DOHH2 (cell line): ENCODE measurements around the gene ING1.

Experiments used
- H3F3A ChIP-seq: fragments of 200-600 bp; sonication (generic), shearing (Covaris generic); 2 replicates; pipeline ENCODE4 v1.6.0; 2016; ENCODE audit warnings: antibody characterized with exemption, mild to moderate bottlenecking; ENCODE audit not compliant: control insufficient read depth, insufficient read depth
- H3K27ac ChIP-seq: fragments of 200-600 bp; sonication (generic); 2 replicates; pipeline ENCODE4 v1.5.1; 2014; ENCODE audit warnings: low read depth, mild to moderate bottlenecking, low read length, moderate library complexity
- H3K27me3 ChIP-seq: fragments of 200-600 bp; sonication (generic); 2 replicates; pipeline ENCODE4 v1.6.1; 2014; ENCODE audit warnings: mild to moderate bottlenecking, low read length, mixed read lengths; ENCODE audit not compliant: control insufficient read depth
- H3K36me3 ChIP-seq: fragments of 200-600 bp; sonication (generic); 2 replicates; pipeline ENCODE4 v1.6.1; 2014; ENCODE audit warnings: mild to moderate bottlenecking, low read length, moderate library complexity, mixed read lengths; ENCODE audit not compliant: control insufficient read depth
- H3K4me1 ChIP-seq: fragments of 200-600 bp; sonication (generic); 2 replicates; pipeline ENCODE4 v1.6.1; 2014; ENCODE audit warnings: mild to moderate bottlenecking, low read length, mixed read lengths; ENCODE audit not compliant: control insufficient read depth
- H3K4me2 ChIP-seq: fragments of 200-600 bp; sonication (generic); 2 replicates; pipeline ENCODE4 v1.6.0; 2014; ENCODE audit warnings: mild to moderate bottlenecking, low read length, moderate library complexity
- H3K4me3 ChIP-seq: fragments of 200-600 bp; sonication (generic); 2 replicates; pipeline ENCODE4 v1.5.1; 2014; ENCODE audit warnings: mild to moderate bottlenecking, low read length, mixed read lengths
- H3K79me2 ChIP-seq: fragments of 200-600 bp; sonication (generic); 2 replicates; pipeline ENCODE4 v1.6.1; 2014; ENCODE audit warnings: mild to moderate bottlenecking, low read length, mixed read lengths; ENCODE audit not compliant: control insufficient read depth
- H3K9me2 ChIP-seq: fragments of 200-600 bp; sonication (generic); replicated peaks from 2 replicates; pipeline ENCODE4 v1.6.1; 2014; ENCODE audit warnings: mild to moderate bottlenecking, low read length, mixed read lengths; ENCODE audit not compliant: control insufficient read depth
- H3K9me3 ChIP-seq: fragments of 200-600 bp; sonication (generic); 2 replicates; pipeline ENCODE4 v1.6.1; 2014; ENCODE audit warnings: antibody characterized with exemption, low read length, mixed read lengths; ENCODE audit not compliant: control insufficient read depth, insufficient read depth
- H4K20me1 ChIP-seq: fragments of 200-600 bp; sonication (generic); 2 replicates; pipeline ENCODE4 v1.6.0; 2014; ENCODE audit warnings: low read depth, mild to moderate bottlenecking, antibody characterized with exemption, low read length, moderate library complexity; ENCODE audit not compliant: control insufficient read depth, insufficient read depth
- CTCF ChIP-seq: fragments of 200-600 bp; sonication (generic); IDR thresholded peaks from one replicate; pipeline ENCODE4 v1.5.1; 2014; ENCODE audit warnings: antibody characterized with exemption, mild to moderate bottlenecking, low read depth, low read length; ENCODE audit not compliant: poor library complexity, severe bottlenecking
- EZH2phosphoT487 ChIP-seq: fragments of 200-600 bp; sonication (generic); IDR thresholded peaks from 2 replicates; pipeline ENCODE4 v1.6.1; 2017; ENCODE audit warnings: borderline replicate concordance, mild to moderate bottlenecking, antibody characterized with exemption, low read length, moderate library complexity, mixed read lengths

The ING1 gene

GRCh38 chr13:110766671-110767430 lies 53.4 kb downstream of the ING1 start:
- Histone ChIP-seq H3F3A (no peaks in the 10 kb centered on the region), H3K79me2 (no peaks in the 10 kb centered on the region), H3K4me2 (no peak overlapping the region), H3K4me1 (no peaks in the 10 kb centered on the region), H3K27me3 (no peaks in the 10 kb centered on the region), H3K27ac (no peak overlapping the region), H3K36me3 (no peaks in the 10 kb centered on the region), H4K20me1 (no peaks in the 10 kb centered on the region), H3K4me3 (no peak overlapping the region), H3K9me3 (no peaks in the 10 kb centered on the region), H3K9me2 (no peaks in the 10 kb centered on the region)
- no peak for TF ChIP-seq EZH2phosphoT487
- TF ChIP-seq CTCF: no peak

- no peaks in the 10 kb centered on the region for H3K9me2 ChIP-seq
- no peaks in the 10 kb centered on the region for H3K79me2 ChIP-seq
- TF ChIP-seq CTCF: no peak
- no peak for TF ChIP-seq EZH2phosphoT487
- H3K9me3 ChIP-seq: no peaks in the 10 kb centered on the region
- H3K4me3 ChIP-seq: no peak overlapping the region
- no peaks in the 10 kb centered on the region; the same call in 1 of the 2 replicates for H3K27me3 ChIP-seq
- no peaks in the 10 kb centered on the region for H3K36me3 ChIP-seq
- H3K4me1 ChIP-seq: no peaks in the 10 kb centered on the region
- H3K27ac ChIP-seq: no peak overlapping the region
- no peaks in the 10 kb centered on the region for H3F3A ChIP-seq
- H4K20me1 ChIP-seq: no peaks in the 10 kb centered on the region
- no peak overlapping the region for H3K4me2 ChIP-seq
Observed at GRCh38 chr13:110767476-110767875, 54.0 kb downstream of the ING1 start.

- no peak overlapping the region for H3K27ac ChIP-seq
- H3K27me3 ChIP-seq: peaks cover 3% of the 10 kb centered on the region; the same call in 1 of the 2 replicates
- no peak overlapping the region for H3K4me2 ChIP-seq
- no peaks in the 10 kb centered on the region for H3F3A ChIP-seq
- no peaks in the 10 kb centered on the region for H3K9me3 ChIP-seq
- no peak for TF ChIP-seq EZH2phosphoT487
- TF ChIP-seq CTCF: no peak
- no peak overlapping the region for H3K4me3 ChIP-seq
- H3K79me2 ChIP-seq: no peaks in the 10 kb centered on the region
- no peaks in the 10 kb centered on the region for H3K4me1 ChIP-seq
- no peaks in the 10 kb centered on the region for H3K9me2 ChIP-seq
- no peaks in the 10 kb centered on the region for H4K20me1 ChIP-seq
- no peaks in the 10 kb centered on the region for H3K36me3 ChIP-seq
Observed at GRCh38 chr13:110769097-110769496, 55.6 kb downstream of the ING1 start.
